Neuronal stem cell (in vitro differentiated cells): Measurements from ENCODE around the gene ZNF652.

ENCODE experiments used
- DNase-seq: peaks from one replicate; pipeline ENCODE4 v3.0.0-alpha.2; 2013; ENCODE audit warnings: low spot score
- H2AFZ ChIP-seq: one replicate; pipeline ENCODE4 v1.6.1; 2013; ENCODE audit warnings: mild to moderate bottlenecking, low read length, inconsistent platforms
- H2AK5ac ChIP-seq: 2 replicates; pipeline ENCODE4 v1.6.1; 2013; ENCODE audit warnings: low read depth, mild to moderate bottlenecking, inconsistent platforms, low read length, moderate library complexity, mixed read lengths
- H2BK120ac ChIP-seq: 2 replicates; pipeline ENCODE4 v1.6.1; 2013; ENCODE audit warnings: low read depth, mild to moderate bottlenecking, inconsistent platforms, low read length, moderate library complexity, mixed read lengths
- H2BK12ac ChIP-seq: one replicate; pipeline ENCODE4 v1.6.1; 2013; ENCODE audit warnings: low read length, inconsistent platforms
- H2BK15ac ChIP-seq: 2 replicates; pipeline ENCODE4 v1.6.1; 2013; ENCODE audit warnings: mild to moderate bottlenecking, low read length, inconsistent platforms, mixed read lengths
- H2BK5ac ChIP-seq: one replicate; pipeline ENCODE4 v1.6.1; 2013; ENCODE audit warnings: inconsistent platforms, mild to moderate bottlenecking, low read length, moderate library complexity
- H3K14ac ChIP-seq: one replicate; pipeline ENCODE4 v1.6.1; 2013; ENCODE audit warnings: low read length, inconsistent platforms
- H3K18ac ChIP-seq: 2 replicates; pipeline ENCODE4 v1.6.1; 2013; ENCODE audit warnings: low read length, inconsistent platforms
- H3K23ac ChIP-seq: 2 replicates; pipeline ENCODE4 v1.6.1; 2013; ENCODE audit warnings: low read depth, mild to moderate bottlenecking, mixed read lengths, low read length, inconsistent platforms; ENCODE audit not compliant: poor library complexity
- H3K27ac ChIP-seq: replicated peaks from 3 replicates; pipeline ENCODE4 v1.5.1; 2013; ENCODE audit warnings: low read length, inconsistent platforms
- H3K27me3 ChIP-seq, 3 experiments: 2 replicates each; pipeline ENCODE4 v1.6.1; 2013; ENCODE audit warnings: low read length in 3 of 3, mild to moderate bottlenecking in 2 of 3, inconsistent platforms in 1 of 3, low read depth in 1 of 3, mixed read lengths in 1 of 3, moderate library complexity in 1 of 3; ENCODE audit not compliant: control insufficient read depth in 3 of 3, insufficient read depth in 3 of 3
- H3K36me3 ChIP-seq, 2 donors: replicated peaks in 1 of 2; 2 replicates each; pipeline ENCODE4 v1.6.1; 2013; ENCODE audit warnings: low read length in 2 of 2; ENCODE audit not compliant: control insufficient read depth in 2 of 2, insufficient read depth in 2 of 2
- H3K4ac ChIP-seq: 2 replicates; pipeline ENCODE4 v1.6.1; 2013; ENCODE audit warnings: inconsistent platforms, mild to moderate bottlenecking, low read length, moderate library complexity
- H3K4me1 ChIP-seq, 2 donors: 1 replicate in 1 of 2; 2 replicates in 1 of 2; pipeline ENCODE4 v1.6.1; 2013; ENCODE audit warnings: low read length in 2 of 2, low read depth in 1 of 2; ENCODE audit not compliant: control insufficient read depth in 2 of 2, insufficient read depth in 1 of 2
- H3K4me2 ChIP-seq: one replicate; pipeline ENCODE4 v1.6.1; 2013; ENCODE audit warnings: mild to moderate bottlenecking, low read length, inconsistent platforms; ENCODE audit not compliant: insufficient read depth, poor library complexity, severe bottlenecking
- H3K4me3 ChIP-seq, 2 donors: 2 replicates each; pipeline ENCODE4 v1.5.1; 2013; ENCODE audit warnings: low read length in 2 of 2, mild to moderate bottlenecking in 2 of 2, inconsistent platforms in 1 of 2, moderate library complexity in 1 of 2
- H3K79me1 ChIP-seq: one replicate; pipeline ENCODE4 v1.6.1; 2013; ENCODE audit warnings: low read depth, mild to moderate bottlenecking, inconsistent platforms, low read length, moderate library complexity
- H3K9ac ChIP-seq: one replicate; pipeline ENCODE4 v1.6.1; 2013; ENCODE audit warnings: mild to moderate bottlenecking, low read depth, low read length, inconsistent platforms; ENCODE audit not compliant: poor library complexity
- H3K9me3 ChIP-seq, 2 donors: replicated peaks in 1 of 2; 2 replicates each; pipeline versions ENCODE3 to v1.6.1; 2013; ENCODE audit warnings: low read length in 2 of 2, mild to moderate bottlenecking in 2 of 2, inconsistent platforms in 1 of 2, low read depth in 1 of 2, mixed read lengths in 1 of 2, moderate library complexity in 1 of 2; ENCODE audit not compliant: control insufficient read depth in 2 of 2, insufficient read depth in 1 of 2
- H4K8ac ChIP-seq: one replicate; pipeline ENCODE4 v1.6.1; 2013; ENCODE audit warnings: low read depth, mild to moderate bottlenecking, inconsistent platforms, low read length, moderate library complexity
- H4K91ac ChIP-seq: one replicate; pipeline ENCODE4 v1.6.1; 2013; ENCODE audit warnings: low read length, low read depth, mild to moderate bottlenecking, inconsistent platforms; ENCODE audit not compliant: poor library complexity
- whole genome bisulfite sequencing, 2 donors: extraction: QIAGEN DNeasy Blood & Tissue Kit; methylation state at CpG; one replicate each; pipeline ENCODE4 v1.1.7; 2013; ENCODE audit warnings: missing lambda C conversion rate in 2 of 2, mixed read lengths in 1 of 2; ENCODE audit not compliant: insufficient read length in 2 of 2, insufficient replicate concordance in 1 of 2; ENCODE audit errors: extremely low coverage in 2 of 2; 5-methylcytosine and 5-hydroxymethylcytosine counted together

Gene ZNF652

GRCh38 chr17:49299996-49300395 is 62.1 kb downstream of the ZNF652 start:
- Histone ChIP-seq H3K23ac (no peak overlapping the region), H3K27ac (no peak overlapping the region), H3K14ac (no peak overlapping the region)

GRCh38 chr17:49298371-49298976 is 63.6 kb downstream of the ZNF652 start:
- H3K27ac ChIP-seq = no peak overlapping the region
- peaks cover 11 to 24% of the 10 kb centered on the region in 2 donors for H3K36me3 ChIP-seq
- peak overlapping the region; percentile 12 for H3K9ac ChIP-seq
- no peak overlapping the region for H3K14ac ChIP-seq
- H3K4me1 ChIP-seq = no peaks in the 10 kb centered on the region
- no peaks in the 10 kb centered on the region for H3K27me3 ChIP-seq
- H3K9me3 ChIP-seq = no peaks in the 10 kb centered on the region
- no peak for DNase-seq
- H2AFZ ChIP-seq = no peak overlapping the region
- no peak overlapping the region for H2BK15ac ChIP-seq
- no peak overlapping the region for H2BK12ac ChIP-seq
- H2BK5ac ChIP-seq = no peak overlapping the region
- no peak overlapping the region for H2BK120ac ChIP-seq
- WGBS, 2 donors = no CpG with 5 or more reads among the region's 13 CpGs
- no peaks in the 10 kb centered on the region for H3K79me1 ChIP-seq
- no peak overlapping the region for H4K91ac ChIP-seq
- H3K4ac ChIP-seq = no peak overlapping the region
- no peak overlapping the region for H3K18ac ChIP-seq
- H2AK5ac ChIP-seq = no peak overlapping the region
- H3K23ac ChIP-seq = no peak overlapping the region
- no peak overlapping the region for H3K4me2 ChIP-seq
- no peak overlapping the region for H4K8ac ChIP-seq
- no peak overlapping the region for H3K4me3 ChIP-seq

More at GRCh38 chr17:49299996-49300395, 62.1 kb downstream of the ZNF652 start:
- no peaks in the 10 kb centered on the region for H3K79me1 ChIP-seq
- H2BK5ac ChIP-seq = no peak overlapping the region
- no peaks in the 10 kb centered on the region for H3K9me3 ChIP-seq
- no peak overlapping the region for H2AFZ ChIP-seq
- no peak overlapping the region for H2BK12ac ChIP-seq
- H2BK15ac ChIP-seq = no peak overlapping the region
- H4K91ac ChIP-seq = no peak overlapping the region
- H3K4me1 ChIP-seq = no peaks in the 10 kb centered on the region
- no CpG with 5 or more reads among the region's 3 CpGs for WGBS, 2 donors
- no peak overlapping the region for H3K4me3 ChIP-seq
- H3K4me2 ChIP-seq = no peak overlapping the region
- no peak overlapping the region for H3K9ac ChIP-seq
- no peak overlapping the region for H3K18ac ChIP-seq
- no peak overlapping the region for H2AK5ac ChIP-seq
- no peak overlapping the region for H2BK120ac ChIP-seq
- DNase-seq = no peak
- no peak overlapping the region for H4K8ac ChIP-seq
- no peak overlapping the region for H3K4ac ChIP-seq
- H3K27me3 ChIP-seq = no peaks in the 10 kb centered on the region
- H3K36me3 ChIP-seq = peaks cover 11 to 24% of the 10 kb centered on the region in 2 donors

- H3K79me1 ChIP-seq = no peaks in the 10 kb centered on the region
- no peak overlapping the region for H2AK5ac ChIP-seq
- no peak overlapping the region for H2AFZ ChIP-seq
- no peak overlapping the region for H3K4ac ChIP-seq
- H2BK15ac ChIP-seq = no peak overlapping the region
- no peak overlapping the region for H4K91ac ChIP-seq
- peaks cover 11 to 24% of the 10 kb centered on the region in 2 donors for H3K36me3 ChIP-seq
- no peak overlapping the region for H2BK5ac ChIP-seq
- H3K27me3 ChIP-seq = no peaks in the 10 kb centered on the region
- no peak overlapping the region for H3K18ac ChIP-seq
- no CpG with 5 or more reads among the region's 3 CpGs for WGBS, 2 donors
- H2BK12ac ChIP-seq = no peak overlapping the region
- H3K4me1 ChIP-seq = no peaks in the 10 kb centered on the region
- H4K8ac ChIP-seq = no peak overlapping the region
- H3K9ac ChIP-seq = no peak overlapping the region
- no peak overlapping the region for H3K4me2 ChIP-seq
- H3K4me3 ChIP-seq = no peak overlapping the region
- no peak overlapping the region for H2BK120ac ChIP-seq
- no peak overlapping the region for H3K14ac ChIP-seq
- DNase-seq = no peak
- H3K27ac ChIP-seq = no peak overlapping the region
- H3K9me3 ChIP-seq = no peaks in the 10 kb centered on the region
- no peak overlapping the region for H3K23ac ChIP-seq
Measured at GRCh38 chr17:49297141-49297540, 64.9 kb downstream of the ZNF652 start.

- no peak overlapping the region for H3K18ac ChIP-seq
- H3K4me1 ChIP-seq = no peaks in the 10 kb centered on the region
- H3K4me3 ChIP-seq = no peak overlapping the region
- no peaks in the 10 kb centered on the region for H3K27me3 ChIP-seq
- no peak for DNase-seq
- H3K9me3 ChIP-seq = no peaks in the 10 kb centered on the region
- no peak overlapping the region for H3K4ac ChIP-seq
- H4K8ac ChIP-seq = no peak overlapping the region
- no peak overlapping the region for H2AK5ac ChIP-seq
- H3K79me1 ChIP-seq = no peaks in the 10 kb centered on the region
- no peak overlapping the region for H2BK120ac ChIP-seq
- no peak overlapping the region for H3K27ac ChIP-seq
- H3K23ac ChIP-seq = no peak overlapping the region
- no peak overlapping the region for H4K91ac ChIP-seq
- WGBS, 2 donors = no CpG with 5 or more reads among the region's 3 CpGs
- H2BK5ac ChIP-seq = no peak overlapping the region
- H3K9ac ChIP-seq = no peak overlapping the region
- H2BK12ac ChIP-seq = no peak overlapping the region
- no peak overlapping the region for H2BK15ac ChIP-seq
- no peak overlapping the region for H3K4me2 ChIP-seq
- H3K14ac ChIP-seq = no peak overlapping the region
- peaks cover 14 to 28% of the 10 kb centered on the region in 2 donors for H3K36me3 ChIP-seq
- no peak overlapping the region for H2AFZ ChIP-seq
Measured at GRCh38 chr17:49294122-49294521, 67.9 kb downstream of the ZNF652 start.
